ENCODE data around the gene PFN3.

The PFN3 gene

GRCh38 chr5:177393990-177394389 is 6.5 kb downstream of the PFN3 start:
- TF ChIP-seq, protein P1, sequence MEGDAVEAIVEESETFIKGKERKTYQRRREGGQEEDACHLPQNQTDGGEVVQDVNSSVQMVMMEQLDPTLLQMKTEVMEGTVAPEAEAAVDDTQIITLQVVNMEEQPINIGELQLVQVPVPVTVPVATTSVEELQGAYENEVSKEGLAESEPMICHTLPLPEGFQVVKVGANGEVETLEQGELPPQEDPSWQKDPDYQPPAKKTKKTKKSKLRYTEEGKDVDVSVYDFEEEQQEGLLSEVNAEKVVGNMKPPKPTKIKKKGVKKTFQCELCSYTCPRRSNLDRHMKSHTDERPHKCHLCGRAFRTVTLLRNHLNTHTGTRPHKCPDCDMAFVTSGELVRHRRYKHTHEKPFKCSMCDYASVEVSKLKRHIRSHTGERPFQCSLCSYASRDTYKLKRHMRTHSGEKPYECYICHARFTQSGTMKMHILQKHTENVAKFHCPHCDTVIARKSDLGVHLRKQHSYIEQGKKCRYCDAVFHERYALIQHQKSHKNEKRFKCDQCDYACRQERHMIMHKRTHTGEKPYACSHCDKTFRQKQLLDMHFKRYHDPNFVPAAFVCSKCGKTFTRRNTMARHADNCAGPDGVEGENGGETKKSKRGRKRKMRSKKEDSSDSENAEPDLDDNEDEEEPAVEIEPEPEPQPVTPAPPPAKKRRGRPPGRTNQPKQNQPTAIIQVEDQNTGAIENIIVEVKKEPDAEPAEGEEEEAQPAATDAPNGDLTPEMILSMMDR (IDR thresholded peaks at IDR 0.05; ENCODE audit: extremely low read depth, missing control alignments), result no peak
- no peak for DNase-seq (ENCODE audit: low spot score)

GRCh38 chr5:177393206-177393765 is 7.2 kb downstream of the PFN3 start:
- TF ChIP-seq, protein P1 (IDR thresholded peaks at IDR 0.05; ENCODE audit: extremely low read depth, missing control alignments), result no peak
- DNase-seq (ENCODE audit: low spot score), result no peak

GRCh38 chr5:177392765-177393164 is 7.7 kb downstream of the PFN3 start:
- DNase-seq (ENCODE audit: low spot score), result no peak
- TF ChIP-seq, protein P1 (IDR thresholded peaks at IDR 0.05; ENCODE audit: extremely low read depth, missing control alignments), result no peak

GRCh38 chr5:177390363-177391300 is 9.8 kb downstream of the PFN3 start:
- peak; percentile 93 for DNase-seq (ENCODE audit: low spot score)
- TF ChIP-seq, protein P1 (IDR thresholded peaks at IDR 0.05; ENCODE audit: extremely low read depth, missing control alignments), result peak; percentile 82

DNA sequence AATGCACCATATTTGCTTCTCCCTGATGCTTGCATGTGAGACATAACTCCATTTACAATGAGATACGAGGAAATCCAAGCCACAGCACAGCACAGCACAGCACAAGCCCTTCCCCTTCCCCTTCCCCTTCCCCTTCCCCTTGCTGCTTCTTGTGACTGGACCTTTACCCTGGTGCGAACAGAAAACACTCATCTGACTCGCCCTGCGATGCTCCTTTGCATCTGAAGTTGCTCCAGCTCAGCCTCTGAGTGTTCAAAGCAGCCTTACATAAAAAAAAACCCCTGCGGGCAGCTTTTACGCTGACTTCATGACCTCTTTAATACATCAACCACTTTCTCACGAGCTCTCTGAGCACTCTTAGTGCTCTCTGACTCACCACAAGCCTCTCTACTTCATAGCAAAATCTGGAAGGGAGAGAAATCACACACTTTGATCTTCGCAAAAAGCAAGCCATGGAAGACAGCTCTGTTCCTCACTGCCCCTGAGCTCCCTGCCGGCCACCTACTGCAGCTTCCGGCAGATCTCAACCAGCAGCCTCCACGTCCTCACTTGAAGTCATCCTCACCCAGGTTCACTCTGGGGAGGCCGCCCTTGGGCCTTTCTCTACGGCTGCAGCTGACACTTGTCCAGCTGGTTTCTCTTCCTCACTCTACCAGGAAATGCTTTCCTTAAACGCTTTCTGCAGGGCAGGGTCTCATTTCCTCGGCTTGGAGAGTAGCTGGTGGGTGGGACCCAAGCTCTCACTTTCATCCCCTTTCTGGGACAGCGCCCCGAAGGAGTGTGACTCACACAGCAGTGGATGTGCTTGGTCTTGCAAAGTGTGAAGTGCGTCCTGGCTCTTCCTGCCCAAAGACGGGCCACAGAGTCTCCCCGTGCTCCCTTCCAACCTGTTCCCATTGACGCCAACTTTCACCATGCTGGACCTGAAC is 11.0 kb downstream of the PFN3 start:
- DNase-seq (ENCODE audit: low spot score), result peak; percentile 77
- TF ChIP-seq, protein P1 (IDR thresholded peaks at IDR 0.05; ENCODE audit: extremely low read depth, missing control alignments), result no peak

GRCh38 chr5:177388521-177389052 is 11.9 kb downstream of the PFN3 start:
- TF ChIP-seq, protein P1 (IDR thresholded peaks at IDR 0.05; ENCODE audit: extremely low read depth, missing control alignments), result no peak
- peak; percentile 12 for DNase-seq (ENCODE audit: low spot score)
